A549 (cell line): ENCODE data around the gene ADCK2.

Source experiments
- BCL3 ChIP-seq: fragments of >200 bp; sonication (Bioruptor Twin); formaldehyde crosslinking; IDR thresholded peaks from 3 replicates; pipeline ENCODE4 v1.6.1; 2016
- CEBPB ChIP-seq, 2 experiments: fragments of >200 bp in 1 of 2; sonication (Bioruptor Twin) in 1 of 2; formaldehyde crosslinking in 1 of 2; IDR thresholded peaks; 2 replicates each; pipeline ENCODE4 v1.6.1; 2012 to 2016
- CTCF ChIP-seq: fragments of >200 bp; sonication (Bioruptor Twin); formaldehyde crosslinking; IDR thresholded peaks from 3 replicates; pipeline ENCODE4 v1.5.1; 2016
- HDAC2 ChIP-seq: fragments of 200-600 bp; sonication (generic); IDR thresholded peaks from 2 replicates; pipeline ENCODE4 v1.6.1; 2016
- MAX ChIP-seq: IDR thresholded peaks from 2 replicates; pipeline ENCODE4 v1.6.1; 2012
- PHF8 ChIP-seq: fragments of 200-600 bp; sonication (generic); IDR thresholded peaks from 2 replicates; pipeline ENCODE4 v1.6.1; 2016; ENCODE audit warnings: low read depth, mild to moderate bottlenecking, antibody characterized with exemption, moderate library complexity, borderline replicate concordance
- SMC3 ChIP-seq: fragments of >200 bp; sonication (Bioruptor Twin); formaldehyde crosslinking; IDR thresholded peaks from 3 replicates; pipeline ENCODE4 v1.6.1; 2018; ENCODE audit warnings: inconsistent platforms

GRCh38 chr7:140723006-140723405, 50.3 kb downstream of the ADCK2 start:
- TF ChIP-seq SMC3 (no peak), CEBPB (IDR thresholded peaks at IDR 0.05) (no peak), CTCF (no peak), HDAC2 (no peak), MAX (no peak), PHF8 (no peak), BCL3 (no peak)
